ENCODE measurements around the gene ST14. TPM values are rescaled to one million over a fixed set of nuclear protein-coding genes. Genes with fewer than 3 reads are reported as not detected.

The ST14 gene
- total RNA-seq, 1 experiment from 2014 or later: 298 TPM

DNA sequence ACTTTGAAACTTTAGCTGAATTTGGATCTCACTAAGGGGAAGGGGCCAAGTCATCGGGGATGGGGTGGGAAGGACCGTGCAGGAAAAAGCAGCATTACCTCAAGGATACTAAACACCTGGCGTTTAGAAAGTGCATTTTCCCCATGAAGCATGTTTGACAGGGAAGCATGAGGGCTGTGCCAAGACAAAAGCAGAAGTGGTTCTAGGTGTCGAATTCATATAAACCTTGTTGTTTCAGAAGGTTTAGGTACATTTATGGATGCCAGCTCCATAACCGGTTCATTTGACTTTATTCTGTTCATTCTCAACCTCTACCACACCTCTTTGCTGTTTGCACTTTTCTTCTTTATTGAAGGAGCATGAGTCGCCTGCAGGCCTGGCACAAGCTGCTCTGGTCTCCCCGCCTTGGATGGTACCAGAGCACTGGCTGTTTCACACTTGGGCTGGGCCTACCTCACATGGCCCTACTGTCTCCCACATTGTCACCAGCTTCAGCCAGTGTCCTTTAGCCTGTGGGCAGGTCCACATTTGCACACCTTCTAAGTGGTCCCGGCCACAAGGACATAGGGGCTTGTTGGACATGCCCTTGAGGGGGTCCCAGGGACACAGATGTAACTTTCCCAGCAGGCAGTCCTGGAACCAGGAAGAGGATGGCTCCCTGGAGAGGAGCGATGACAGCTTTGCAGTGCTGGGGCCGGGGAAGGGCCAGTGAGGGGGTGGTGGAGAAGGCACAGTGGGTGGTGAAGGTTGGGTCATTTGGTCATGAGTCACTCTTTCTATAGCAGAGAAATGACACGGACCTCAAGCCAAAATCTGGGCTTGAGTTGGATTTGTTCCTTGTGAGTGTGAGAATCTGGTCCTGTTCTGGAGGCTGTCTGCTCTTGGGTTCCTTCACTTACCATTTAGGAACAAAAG lies 3.2 kb upstream of the ST14 start:
- Mint-ChIP-seq H3K4me3 (ENCODE audit: unreplicated experiment) (no peak overlapping the region), H3K36me3 (ENCODE audit: insufficient read depth, unreplicated experiment) (peaks cover 80% of the 10 kb centered on the region), H3K27ac (ENCODE audit: unreplicated experiment) (no peak overlapping the region), H3K9me3 (ENCODE audit: unreplicated experiment) (no peaks in the 10 kb centered on the region), H3K4me1 (ENCODE audit: low read depth, unreplicated experiment) (peaks cover 21% of the 10 kb centered on the region), H3K27me3 (ENCODE audit: insufficient read depth, unreplicated experiment) (no peaks in the 10 kb centered on the region)
- no TSS peak for BruUV-seq (replicated peaks)
- Histone ChIP-seq H3K9me3 (no peaks in the 10 kb centered on the region), H3K36me3 (ENCODE audit: control insufficient read depth, insufficient read depth, low read length) (0 out of 2 replicates have a peak, but pooled peaks cover 2% of the 10 kb centered on the region), H3K4me1 (peaks cover 14% of the 10 kb centered on the region), H3K4me3 (ENCODE audit: low read depth, low read length) (no peak overlapping the region), H3K27me3 (replicated peaks; ENCODE audit: control insufficient read depth, insufficient read depth, low read length) (no peaks in the 10 kb centered on the region)
- no peak for TF ChIP-seq CTCF (IDR thresholded peaks at IDR 0.05; ENCODE audit: insufficient read depth in 1 of 2, low read depth in 1 of 2, low read length in 1 of 2, severe bottlenecking in 1 of 2, unreplicated experiment in 1 of 2)
- CTCF ChIA-PET: interaction anchor here (0.6 to 1.8 kb wide), 3 partner anchors 10 to 1250 kb away, joined by 3 to 6 read pairs (median 4); no protein-coding TSS in a partner anchor
- intact Hi-C loops (cut with micrococcal nuclease; ENCODE audit: unreplicated experiment): no loop called here
- POLR2A ChIA-PET: interaction anchor here (0.6 kb wide), 1 partner anchor 10 kb away, joined by 4 read pairs; no protein-coding TSS in a partner anchor
- DNase-seq: no peak

DNA sequence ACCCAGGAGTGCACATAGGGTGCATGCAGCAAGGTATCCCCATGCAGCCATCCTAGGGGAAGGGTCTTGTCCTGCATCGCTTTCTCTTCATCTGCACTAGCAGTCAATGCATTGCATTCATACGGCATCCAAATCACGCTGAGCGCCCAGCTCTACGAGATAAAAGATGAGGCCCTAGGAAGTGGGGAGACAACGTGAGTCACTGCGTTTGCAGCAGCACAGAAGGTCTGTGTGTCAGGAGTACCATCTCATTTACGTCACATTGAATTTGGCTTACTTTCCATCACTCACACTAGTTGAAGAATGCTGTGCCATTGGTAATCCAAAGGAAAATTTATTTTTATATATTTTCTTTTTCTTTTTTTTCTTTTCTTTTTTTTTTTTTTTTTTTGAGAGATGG lies 2.5 kb upstream of the ST14 start:
- no peak for TF ChIP-seq CTCF (IDR thresholded peaks at IDR 0.05; ENCODE audit: insufficient read depth in 1 of 2, low read depth in 1 of 2, low read length in 1 of 2, severe bottlenecking in 1 of 2, unreplicated experiment in 1 of 2)
- intact Hi-C loops (cut with micrococcal nuclease; ENCODE audit: unreplicated experiment): no loop called here
- Mint-ChIP-seq H3K4me3 (ENCODE audit: unreplicated experiment) (no peak overlapping the region), H3K27ac (ENCODE audit: unreplicated experiment) (no peak overlapping the region), H3K27me3 (ENCODE audit: insufficient read depth, unreplicated experiment) (no peaks in the 10 kb centered on the region), H3K9me3 (ENCODE audit: unreplicated experiment) (no peaks in the 10 kb centered on the region), H3K4me1 (ENCODE audit: low read depth, unreplicated experiment) (peaks cover 26% of the 10 kb centered on the region), H3K36me3 (ENCODE audit: insufficient read depth, unreplicated experiment) (peaks cover 79% of the 10 kb centered on the region)
- no peaks in the 10 kb centered on the region for H3K9me3 ChIP-seq
- H3K4me1 ChIP-seq: peaks cover 20% of the 10 kb centered on the region
- H3K4me3 ChIP-seq (ENCODE audit: low read depth, low read length): no peak overlapping the region
- no TSS peak for BruUV-seq (replicated peaks)
- DNase-seq: no peak
- CTCF ChIA-PET: interaction anchor here (0.7 to 1.8 kb wide), 2 partner anchors 11 to 462 kb away, joined by 3 to 6 read pairs; no protein-coding TSS in a partner anchor
- POLR2A ChIA-PET: no interaction called here
- H3K36me3 ChIP-seq (ENCODE audit: control insufficient read depth, insufficient read depth, low read length): 0 out of 2 replicates have a peak, but pooled peaks cover 2% of the 10 kb centered on the region
- no peaks in the 10 kb centered on the region for H3K27me3 ChIP-seq (replicated peaks; ENCODE audit: control insufficient read depth, insufficient read depth, low read length)

GRCh38 chr11:130157840-130158239 lies 1.7 kb upstream of the ST14 start:
- intact Hi-C loops (cut with micrococcal nuclease; ENCODE audit: unreplicated experiment): no loop called here
- Histone ChIP-seq H3K4me1 (peaks cover 20% of the 10 kb centered on the region), H3K4me3 (ENCODE audit: low read depth, low read length) (no peak overlapping the region), H3K36me3 (ENCODE audit: control insufficient read depth, insufficient read depth, low read length) (0 out of 2 replicates have a peak, but pooled peaks cover 2% of the 10 kb centered on the region), H3K27me3 (replicated peaks; ENCODE audit: control insufficient read depth, insufficient read depth, low read length) (no peaks in the 10 kb centered on the region), H3K9me3 (no peaks in the 10 kb centered on the region)
- POLR2A ChIA-PET: no interaction called here
- H3K27ac Mint-ChIP-seq (ENCODE audit: unreplicated experiment): peak overlapping the region; percentile 74
- no TSS peak for BruUV-seq (replicated peaks)
- H3K36me3 Mint-ChIP-seq (ENCODE audit: insufficient read depth, unreplicated experiment): peaks cover 79% of the 10 kb centered on the region
- H3K9me3 Mint-ChIP-seq (ENCODE audit: unreplicated experiment): no peaks in the 10 kb centered on the region
- peaks cover 26% of the 10 kb centered on the region for H3K4me1 Mint-ChIP-seq (ENCODE audit: low read depth, unreplicated experiment)
- H3K4me3 Mint-ChIP-seq (ENCODE audit: unreplicated experiment): peak overlapping the region; percentile 72
- DNase-seq: no peak
- CTCF ChIA-PET: interaction anchor here (0.7 to 4.2 kb wide), 2 partner anchors 12 to 463 kb away, joined by 3 to 34 read pairs; no protein-coding TSS in a partner anchor
- no peak for TF ChIP-seq CTCF (IDR thresholded peaks at IDR 0.05; ENCODE audit: insufficient read depth in 1 of 2, low read depth in 1 of 2, low read length in 1 of 2, severe bottlenecking in 1 of 2, unreplicated experiment in 1 of 2)
- no peaks in the 10 kb centered on the region for H3K27me3 Mint-ChIP-seq (ENCODE audit: insufficient read depth, unreplicated experiment)

Data from Caco-2 (cell line).